ENCODE data around the gene MXD3. TPM values are rescaled to one million over a fixed set of nuclear protein-coding genes. Genes with fewer than 3 reads are reported as not detected.

Gene MXD3
- total and polyA plus RNA-seq, 8 donors, result 3.0 to 55.0 (median 6.5) TPM

- peaks cover 30 to 52% (median 38%) of the 10 kb centered on the region in 3 donors for H3K4me1 ChIP-seq
- DNase-seq (no peak), FAIRE-seq (no peak), ATAC-seq (peak in 1 of 4 donors; percentile 0)
- intact Hi-C loops (cut with DNase I), result loop anchor here in 1 of 3 donors (10.0 kb wide), 1 partner anchor 189 kb away; no protein-coding TSS in a partner anchor
- peak overlapping the region; percentile 85 to 89 (median 86) for H3K27ac ChIP-seq
- 0% methylated on average over 23 to 25 of the region's 25 CpGs for WGBS, 2 donors
- no peak for TF ChIP-seq CTCF (IDR thresholded peaks at IDR 0.05)
- H3K36me3 ChIP-seq, result peaks cover 0 to 12% (median 7%) of the 10 kb centered on the region in 3 donors
- no peaks in the 10 kb centered on the region for H3K27me3 ChIP-seq
- H3K4me3 ChIP-seq, result peak overlapping the region; percentile 69 to 91 (median 79)
- no peaks in the 10 kb centered on the region for H3K9me3 ChIP-seq
Measured at GRCh38 chr5:177303925-177304391, 7.7 kb downstream of the MXD3 start.

DNA sequence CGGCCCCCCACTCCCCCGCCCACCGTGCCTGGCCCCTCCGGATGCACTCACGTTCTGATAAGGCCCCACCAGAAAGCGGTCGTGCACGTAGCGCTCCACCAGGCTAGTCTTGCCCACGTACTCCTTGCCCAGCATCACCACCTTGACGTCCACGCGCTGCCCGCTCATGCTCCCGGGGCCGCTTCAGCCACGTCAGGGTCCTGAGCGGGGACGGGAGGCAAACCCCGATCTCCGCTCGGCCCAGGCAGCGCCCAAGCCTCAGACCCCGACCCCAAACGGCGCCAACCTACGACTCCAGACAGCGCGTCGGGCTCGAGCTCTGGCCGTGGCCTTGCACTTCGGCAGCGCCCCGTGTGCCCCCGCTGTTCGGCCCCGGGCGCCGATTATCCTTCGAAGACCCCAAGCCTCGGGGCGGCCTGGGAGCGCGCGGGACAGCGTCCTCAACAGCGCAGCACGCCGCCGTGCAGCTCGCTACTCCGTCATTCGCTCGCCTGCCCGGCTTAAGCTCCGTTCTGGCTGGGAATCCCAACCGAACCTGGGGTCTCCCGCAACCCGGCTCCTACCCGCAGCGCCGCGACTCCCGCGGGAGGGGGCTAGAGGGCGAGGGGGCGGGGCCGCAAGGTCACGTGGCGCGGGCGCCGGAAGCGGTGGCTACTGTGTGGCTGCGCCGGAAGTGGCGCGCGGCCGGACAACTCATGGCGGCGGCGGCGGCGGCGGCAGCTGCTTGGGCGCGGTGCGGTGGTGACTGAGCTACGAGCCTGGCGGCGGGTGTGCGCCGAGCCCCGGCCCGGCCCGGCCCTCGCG lies 8.4 kb downstream of the MXD3 start, which contains the start of the genes PRELID1 and RAB24:
TSS of gene PRELID1 (plus strand) at position 679 of the 804 bp plus-strand sequence. CDS start 187 bp downstream, outside the sequence.
TSS of gene RAB24 (minus strand) at position 599 of the 804 bp plus-strand sequence. CDS start at position 168, 431 bp downstream.
- Histone ChIP-seq H3K4me3 (peak within 1 kb of the TSS; percentile 69 to 91 (median 79)), H3K9me3 (no peaks in the 10 kb centered on the region), H3K36me3 (peaks cover 0 to 12% (median 7%) of the 10 kb centered on the region in 3 donors), H3K4me1 (peaks cover 30 to 46% (median 34%) of the 10 kb centered on the region in 3 donors), H3K27ac (peak within 1 kb of the TSS; percentile 85 to 89 (median 86)), H3K27me3 (no peaks in the 10 kb centered on the region)
- intact Hi-C loops (cut with DNase I), result loop anchor here in 1 of 3 donors (10.0 kb wide), 1 partner anchor 189 kb away; no protein-coding TSS in a partner anchor
- TF ChIP-seq CTCF (IDR thresholded peaks at IDR 0.05), result no peak
- ATAC-seq, result peak; percentile 68 to 80 (median 74)
- peak; percentile 85 to 97 (median 89) for DNase-seq
- WGBS, 2 donors, result 0 to 1% methylated on average over 86 to 100 of the region's 100 CpGs
- FAIRE-seq, result no peak

DNA sequence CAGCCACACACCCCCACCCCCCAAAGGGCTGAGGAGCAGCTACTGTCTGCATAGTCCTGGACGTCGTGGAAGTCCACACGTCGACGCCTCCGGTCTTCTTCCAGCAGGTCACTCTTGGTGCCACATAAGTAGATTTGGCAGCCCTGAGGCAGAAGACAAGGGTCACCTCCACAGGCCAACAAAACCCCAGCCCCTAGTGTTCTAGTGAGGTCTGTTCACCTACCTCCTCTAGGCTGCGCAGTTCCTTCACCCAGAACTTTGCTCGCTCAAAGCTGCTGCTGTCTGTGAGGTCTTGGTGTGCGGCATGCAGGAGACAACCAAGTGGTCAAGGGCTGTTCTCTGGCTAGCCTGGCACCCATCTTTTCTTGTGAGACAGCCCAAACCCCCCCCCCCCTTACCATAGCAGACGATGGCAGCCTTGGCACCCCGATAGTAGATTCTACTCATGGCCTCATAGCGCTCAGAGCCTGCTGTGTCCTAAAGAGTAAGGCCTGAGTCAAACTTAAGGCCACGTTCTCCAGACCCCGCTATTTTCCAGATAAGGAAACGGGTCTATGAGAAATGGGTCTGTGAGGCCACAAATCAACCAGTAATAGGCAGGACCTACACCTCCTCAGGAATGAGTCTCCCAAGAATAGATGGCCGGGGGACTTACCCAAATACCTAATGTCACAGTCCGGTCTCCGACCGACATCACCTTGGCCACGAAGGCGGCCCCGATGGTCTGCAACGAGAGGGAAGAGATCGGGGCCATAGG lies 9.2 kb downstream of the MXD3 start:
- Histone ChIP-seq H3K4me3 (peak overlapping the region; percentile 69 to 91 (median 79)), H3K9me3 (no peaks in the 10 kb centered on the region), H3K4me1 (peaks cover 27 to 41% (median 30%) of the 10 kb centered on the region in 3 donors), H3K36me3 (peaks cover 0 to 12% (median 7%) of the 10 kb centered on the region in 3 donors), H3K27ac (peak overlapping the region; percentile 85 to 89 (median 86)), H3K27me3 (no peaks in the 10 kb centered on the region)
- no peak for TF ChIP-seq CTCF (IDR thresholded peaks at IDR 0.05)
- WGBS, 2 donors, result 17 to 18% methylated on average over 24 of the region's 24 CpGs
- intact Hi-C loops (cut with DNase I), result loop anchor here in 1 of 3 donors (10.0 kb wide), 1 partner anchor 188 kb away; no protein-coding TSS in a partner anchor
- no peak for FAIRE-seq
- peak; percentile 32 to 39 (median 36) for ATAC-seq
- DNase-seq, result peak in 4 of 6 donors; percentile 53 to 58 (median 57)

DNA sequence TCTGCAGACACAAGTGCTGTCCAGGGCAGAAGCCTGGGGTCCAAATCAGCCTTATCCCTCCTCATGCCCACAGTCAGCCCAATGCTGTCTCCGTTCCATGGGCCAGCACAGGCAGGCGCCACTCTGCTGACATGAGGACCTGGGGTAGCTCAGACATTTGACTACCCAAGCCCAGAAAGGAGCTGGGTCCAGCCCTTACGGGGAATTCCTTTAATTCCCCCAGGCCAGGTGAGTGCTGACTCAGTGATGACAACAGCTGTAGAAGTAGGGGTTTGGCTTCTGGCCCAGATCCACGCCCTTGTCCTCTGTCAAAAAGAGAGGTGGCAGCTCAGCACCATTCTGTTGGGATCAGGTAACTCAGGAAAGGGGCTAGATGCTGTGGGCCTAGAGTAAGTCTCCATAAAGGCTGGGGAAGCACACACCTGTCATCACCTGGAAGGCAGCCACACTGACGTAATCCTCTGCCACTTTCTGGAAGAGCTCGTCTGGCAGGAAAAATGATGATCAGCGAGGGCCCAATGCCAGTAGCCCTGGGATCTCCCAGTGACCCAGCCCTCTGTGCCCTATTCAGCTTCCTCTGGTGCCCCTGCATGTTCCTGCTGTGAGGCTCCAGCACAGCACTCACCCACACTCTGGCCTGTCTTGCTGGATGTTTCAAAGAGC lies 10.1 kb downstream of the MXD3 start:
- 25 to 31% methylated on average over 7 of the region's 7 CpGs for WGBS, 2 donors
- Histone ChIP-seq H3K27ac (peak overlapping the region; percentile 85 to 89 (median 86)), H3K4me1 (peaks cover 27 to 43% (median 30%) of the 10 kb centered on the region in 3 donors)

More for the DNA sequence above, 10.1 kb downstream of the MXD3 start:
- H3K27me3 ChIP-seq, result no peaks in the 10 kb centered on the region
- H3K9me3 ChIP-seq, result no peaks in the 10 kb centered on the region
- peak; percentile 61 to 73 (median 66) for ATAC-seq
- intact Hi-C loops (cut with DNase I), result loop anchor here in 1 of 3 donors (10.0 kb wide), 1 partner anchor 187 kb away; no protein-coding TSS in a partner anchor
- peak; percentile 88 to 97 (median 94) for DNase-seq
- peak overlapping the region in 1 of 4 donors; percentile 81 for H3K4me3 ChIP-seq
- H3K36me3 ChIP-seq, result peaks cover 0 to 5% (median 3%) of the 10 kb centered on the region in 3 donors
- no peak for FAIRE-seq
- no peak for TF ChIP-seq CTCF (IDR thresholded peaks at IDR 0.05)

All from pancreas (tissue), 10 donors.